Cardiac septum (tissue), 1 donor: ENCODE data around the gene NPY4R2. TPM values are rescaled to one million over a fixed set of nuclear protein-coding genes. Genes with fewer than 3 reads are reported as not detected.
"Not testable (repeated sequence)": the region's sequence is repeated elsewhere in the genome, so short reads cannot be mapped to it uniquely, and the experiment has no call there.

Source experiments
- DNase-seq: peaks from one replicate; pipeline ENCODE4 v3.0.0-alpha.2; 2020; ENCODE audit warnings: low spot score
- intact Hi-C: fragments of 100-400 bp; cut with DNase I; formaldehyde crosslinking; loops from one replicate; pipeline ENCODE4 v1.14.0; 2022
- total RNA-seq: library from RNA; stranded (reverse); fragmentation: NEBNext Ultra II Directional; extraction: Animal tissue kit (Norgen Biotek cat#: 25700); gene quantifications from one replicate; pipeline ENCODE4 v1.2.1, GENCODE V29; 2021
- donor health status: DM: no; HTN: no; CAD: no.

Gene NPY4R2
- total RNA-seq, 1 donor from 2014 or later = not detected

- DNase-seq, intact Hi-C loops: not testable (repeated sequence)
These were observed 8.9 kb downstream of the NPY4R2 start for GRCh38 chr10:47927147-47927916.

GRCh38 chr10:47928225-47928624, 9.8 kb downstream of the NPY4R2 start:
- intact Hi-C loops, DNase-seq: not testable (repeated sequence)

DNA sequence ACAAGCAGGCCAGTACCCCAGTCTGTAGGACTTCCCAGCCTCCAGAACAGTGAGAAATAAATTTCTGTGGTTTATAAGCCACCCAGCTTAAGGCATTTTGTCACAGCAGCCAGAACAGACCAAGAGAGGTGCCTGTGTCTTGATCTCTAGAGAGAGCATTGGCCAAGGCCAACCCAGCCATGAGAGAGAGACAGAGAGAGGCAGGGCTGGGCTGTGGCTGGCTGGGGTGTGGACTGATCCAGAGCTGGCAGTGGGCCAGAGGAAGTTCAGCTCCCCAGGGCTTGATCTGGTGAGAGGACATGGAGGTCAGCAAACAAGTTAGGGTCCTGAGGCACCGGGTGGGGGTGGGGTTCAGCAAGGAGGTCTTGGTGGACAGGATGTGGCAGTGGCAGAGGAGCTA, 14.4 kb downstream of the NPY4R2 start:
- DNase-seq, intact Hi-C loops: not testable (repeated sequence)

GRCh38 chr10:47933462-47933861, 15.0 kb downstream of the NPY4R2 start:
- intact Hi-C loops, DNase-seq: not testable (repeated sequence)

- intact Hi-C loops, DNase-seq: not testable (repeated sequence)
These were observed 18.3 kb downstream of the NPY4R2 start for GRCh38 chr10:47936772-47937228.

- DNase-seq, intact Hi-C loops: not testable (repeated sequence)
These were observed 19.2 kb downstream of the NPY4R2 start for GRCh38 chr10:47937634-47938033.

DNA sequence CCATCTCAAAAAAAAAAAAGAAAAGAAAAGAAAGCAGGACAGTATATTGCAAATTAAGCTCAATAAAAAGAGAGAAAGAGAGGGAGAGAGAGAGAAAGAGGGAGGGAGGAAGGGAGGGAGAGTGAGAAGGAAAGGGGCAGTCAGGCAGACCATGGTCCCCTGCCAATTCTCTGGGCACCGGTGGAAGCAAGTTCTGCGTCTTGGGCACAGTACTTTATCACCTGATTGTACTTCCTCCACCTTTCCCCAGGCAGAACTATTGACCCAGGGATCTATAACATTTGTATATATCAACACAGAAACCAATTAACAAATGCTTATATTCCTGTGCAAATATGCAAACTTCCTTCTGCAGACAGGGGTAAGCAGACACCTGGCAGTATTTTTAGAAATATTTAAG, 22.4 kb downstream of the NPY4R2 start:
- intact Hi-C loops, DNase-seq: not testable (repeated sequence)

DNA sequence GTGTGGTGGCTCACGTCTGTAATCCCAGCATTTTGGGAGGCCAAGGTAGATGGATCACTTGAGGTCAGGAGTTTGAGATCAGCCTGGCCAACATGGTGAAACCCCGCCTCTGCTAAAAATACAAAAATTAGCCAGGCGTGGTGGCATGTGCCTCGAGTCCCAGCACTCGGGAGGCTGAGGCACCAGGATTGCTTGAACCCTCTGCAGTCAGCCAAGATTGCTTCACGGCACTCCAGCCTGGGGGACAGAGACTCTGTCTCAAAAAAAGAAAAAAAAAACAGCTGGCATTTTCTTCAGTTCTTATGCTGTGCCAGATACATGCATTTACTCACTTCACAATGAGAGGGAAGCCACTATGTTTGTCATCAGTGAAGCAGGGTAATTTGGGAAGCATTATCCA, 22.9 kb downstream of the NPY4R2 start:
- DNase-seq, intact Hi-C loops: not testable (repeated sequence)

DNA sequence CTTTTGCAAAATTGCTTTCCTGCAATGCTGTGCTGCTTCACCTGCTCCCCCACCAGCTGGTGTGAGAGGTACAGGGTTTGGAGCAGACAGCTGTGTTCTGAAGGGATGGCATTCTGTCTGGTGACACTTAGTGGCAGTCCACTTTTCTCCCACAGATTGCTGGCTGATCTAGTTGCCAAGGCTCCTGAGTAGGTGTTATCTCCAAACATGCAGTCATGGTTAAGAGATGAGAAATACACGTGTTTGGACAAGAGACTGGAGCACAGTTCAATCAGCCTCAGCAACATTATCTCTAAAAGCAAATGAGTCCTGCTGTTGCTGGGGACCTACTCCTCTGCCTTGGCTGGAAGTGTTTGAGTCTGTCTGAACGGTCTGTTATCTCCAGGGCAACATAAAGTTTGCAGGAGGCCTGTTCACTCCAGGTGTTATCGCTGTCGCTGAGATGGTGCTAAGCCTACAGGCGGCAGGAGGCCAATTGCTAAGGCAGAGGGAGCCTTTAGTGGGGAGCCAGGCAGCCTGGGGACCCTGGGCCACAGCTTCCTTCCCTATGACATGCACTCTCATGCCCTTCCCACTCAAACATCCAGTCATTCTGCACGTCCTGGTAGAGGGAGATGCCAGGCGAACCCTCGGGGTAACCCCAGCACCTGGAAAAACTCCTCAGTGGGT, 24.0 kb downstream of the NPY4R2 start:
- intact Hi-C loops, DNase-seq: not testable (repeated sequence)

- intact Hi-C loops = not testable (repeated sequence)
These were observed 24.9 kb downstream of the NPY4R2 start for GRCh38 chr10:47943328-47943727.

GRCh38 chr10:47947424-47947823, 29.0 kb downstream of the NPY4R2 start:
- intact Hi-C loops, DNase-seq: not testable (repeated sequence)

More at GRCh38 chr10:47943328-47943727, 24.9 kb downstream of the NPY4R2 start:
- DNase-seq = not testable (repeated sequence)

GRCh38 chr10:47957158-47957557, 38.7 kb downstream of the NPY4R2 start:
- intact Hi-C loops, DNase-seq: not testable (repeated sequence)

- DNase-seq, intact Hi-C loops: not testable (repeated sequence)
These were observed 41.2 kb downstream of the NPY4R2 start for GRCh38 chr10:47959677-47960076.

- intact Hi-C loops, DNase-seq: not testable (repeated sequence)
These were observed 42.2 kb downstream of the NPY4R2 start for GRCh38 chr10:47960699-47961098.

DNA sequence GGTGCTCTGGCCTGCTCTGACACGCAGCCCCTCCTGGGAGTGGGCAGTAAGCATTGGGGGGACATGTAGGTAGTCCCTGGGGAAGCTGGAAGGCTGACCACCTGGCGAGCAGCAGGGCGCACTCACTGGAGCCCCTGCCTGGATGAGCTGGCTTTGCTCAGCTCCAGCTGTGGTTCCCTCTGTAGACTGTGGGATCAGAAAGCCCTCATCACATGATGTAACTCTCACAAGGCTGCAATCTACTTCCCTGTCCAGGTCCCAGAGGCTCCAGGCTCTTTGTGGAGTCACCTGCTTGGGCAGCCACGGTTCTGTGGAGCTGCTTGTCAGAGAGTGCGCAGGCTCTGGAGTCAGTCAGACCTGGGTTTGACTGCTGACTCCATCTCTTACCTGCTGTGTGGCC, 44.3 kb downstream of the NPY4R2 start:
- intact Hi-C loops, DNase-seq: not testable (repeated sequence)

- DNase-seq, intact Hi-C loops: not testable (repeated sequence)
These were observed 46.0 kb downstream of the NPY4R2 start for GRCh38 chr10:47964280-47965063.

- intact Hi-C loops, DNase-seq: not testable (repeated sequence)
These were observed 50.5 kb downstream of the NPY4R2 start for GRCh38 chr10:47968988-47969387.

GRCh38 chr10:47970047-47970446, 51.6 kb downstream of the NPY4R2 start:
- DNase-seq, intact Hi-C loops: not testable (repeated sequence)

GRCh38 chr10:47971598-47971997, 53.1 kb downstream of the NPY4R2 start:
- DNase-seq, intact Hi-C loops: not testable (repeated sequence)

- intact Hi-C loops, DNase-seq: not testable (repeated sequence)
These were observed 53.6 kb downstream of the NPY4R2 start for GRCh38 chr10:47972077-47972476.
